SKM-1 treated with dmso at 0.1 percent for 144 hours (cell line): Measurements from ENCODE around the gene C1D.
"Not testable (repeated sequence)": the region's sequence is repeated elsewhere in the genome, so short reads cannot be mapped to it uniquely, and the experiment has no call there.

ENCODE experiments used
- DNase-seq: peaks from one replicate; lab custom pipeline; 2025; ENCODE audit not compliant: unreplicated experiment; lab: John Stamatoyannopoulos, UW

The C1D gene

DNA sequence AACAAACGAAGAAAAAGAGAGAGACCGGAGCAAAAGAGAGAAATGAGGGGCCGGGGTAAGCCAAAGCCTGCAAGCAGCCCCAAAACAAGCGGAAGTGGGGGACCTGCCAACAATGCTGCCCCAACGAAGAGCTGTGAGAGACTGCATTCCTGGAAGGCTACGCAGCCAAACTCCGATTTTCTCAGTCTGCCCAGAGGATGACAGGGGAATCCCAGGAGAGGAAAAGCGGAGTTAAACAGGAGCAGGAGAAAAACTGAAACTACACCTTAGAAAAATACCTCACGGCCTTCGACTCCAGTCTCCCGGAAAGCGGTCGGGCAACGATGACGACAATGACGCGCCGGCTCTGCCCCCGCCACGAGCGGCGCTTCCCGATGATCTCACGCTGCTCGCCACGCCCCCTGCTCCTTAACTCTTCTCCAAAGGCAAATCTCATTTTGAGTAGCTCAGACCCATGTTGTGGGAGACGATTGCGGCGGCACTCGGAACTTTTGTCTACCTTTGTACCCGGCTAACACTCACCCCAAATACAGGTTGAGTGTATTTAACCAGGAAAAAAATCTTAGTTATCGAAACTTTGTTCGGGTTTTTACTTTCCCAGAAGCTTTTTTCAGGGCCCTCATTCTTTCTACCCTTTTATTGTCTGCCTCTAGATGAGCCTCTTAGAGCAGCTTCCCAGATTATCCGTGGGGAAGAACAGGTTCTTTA, at the start of gene C1D:
Gene C1D (minus strand): TSS at position 325 of the 708 bp plus-strand sequence. CDS start 15,694 bp downstream, outside the sequence.
- peak; percentile 83 for DNase-seq

DNA sequence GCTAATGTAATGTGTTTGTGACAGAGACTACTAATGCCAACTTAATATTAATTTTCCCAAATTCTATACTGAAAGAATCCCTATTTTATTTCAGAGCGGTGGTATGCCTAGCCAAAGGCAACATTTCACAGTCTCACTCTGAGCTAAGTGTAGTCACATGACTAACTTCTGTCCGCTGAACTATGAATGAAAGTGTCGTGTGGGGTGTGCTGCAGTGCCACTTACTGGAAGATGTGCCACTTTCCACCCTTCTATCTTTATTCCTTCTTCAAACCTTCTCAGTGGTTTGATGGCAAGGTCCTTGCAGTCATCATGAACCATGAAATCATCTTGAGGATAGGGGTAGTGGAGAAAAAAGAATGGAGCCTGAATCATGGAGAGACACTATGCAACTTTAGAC, 47.3 kb upstream of the C1D start:
- no peak for DNase-seq

DNA sequence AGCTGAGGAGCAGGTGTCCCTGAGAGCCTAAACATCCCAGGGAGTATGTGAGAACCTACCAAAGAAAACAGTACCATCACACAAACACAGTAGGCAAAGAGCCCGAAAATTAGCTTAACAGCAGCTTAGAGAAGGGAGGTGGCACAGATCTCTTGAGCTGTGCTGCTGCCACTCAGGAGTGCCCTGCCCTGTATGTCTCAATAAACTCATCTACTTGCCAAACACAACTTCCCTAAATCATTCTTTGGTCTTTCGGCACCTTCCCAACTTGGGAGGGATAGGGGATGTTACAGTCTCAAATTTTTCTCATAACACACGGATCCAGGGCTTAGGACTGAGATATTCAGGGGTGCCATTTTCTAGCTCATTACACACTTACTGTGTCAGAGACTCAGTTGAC, 45.3 kb upstream of the C1D start:
- peak; percentile 64 for DNase-seq

GRCh38 chr2:68107475-68107874, 44.7 kb upstream of the C1D start:
- DNase-seq: no peak

DNA sequence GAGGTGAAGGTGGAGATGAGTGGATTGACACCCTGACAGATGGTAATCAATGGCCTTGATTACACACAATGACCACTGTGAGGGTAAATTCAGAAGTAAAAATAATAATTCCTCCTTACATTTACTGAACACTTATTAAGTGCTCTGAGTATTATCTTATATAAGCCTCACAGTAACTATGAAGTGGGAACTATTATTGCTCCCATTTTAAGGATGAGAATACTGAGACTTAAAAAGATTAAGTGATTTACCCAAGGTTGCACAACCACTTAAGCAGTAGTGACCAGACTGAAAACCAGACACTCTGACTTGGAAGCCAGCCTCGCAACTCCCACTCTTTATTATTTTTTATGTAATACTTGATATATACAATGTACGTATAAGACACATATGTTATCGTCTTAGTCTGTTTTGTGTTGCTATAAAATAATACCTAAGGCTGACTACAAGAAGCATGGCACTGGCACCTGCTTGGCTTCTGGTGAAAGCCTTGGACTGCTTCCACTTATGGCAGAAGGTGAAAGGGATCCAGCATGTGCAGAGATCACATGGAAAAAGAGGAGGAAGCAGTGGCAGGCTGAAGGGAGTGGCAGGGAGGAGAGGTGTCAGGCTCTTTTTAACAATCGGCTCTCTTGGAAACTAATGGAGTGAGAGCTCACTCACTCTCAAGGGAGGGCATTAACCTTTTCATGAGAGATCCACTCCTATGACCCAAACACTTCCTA, 41.5 kb upstream of the C1D start:
- no peak for DNase-seq

- DNase-seq: no peak
Measured at GRCh38 chr2:68103709-68104055, 40.9 kb upstream of the C1D start.

DNA sequence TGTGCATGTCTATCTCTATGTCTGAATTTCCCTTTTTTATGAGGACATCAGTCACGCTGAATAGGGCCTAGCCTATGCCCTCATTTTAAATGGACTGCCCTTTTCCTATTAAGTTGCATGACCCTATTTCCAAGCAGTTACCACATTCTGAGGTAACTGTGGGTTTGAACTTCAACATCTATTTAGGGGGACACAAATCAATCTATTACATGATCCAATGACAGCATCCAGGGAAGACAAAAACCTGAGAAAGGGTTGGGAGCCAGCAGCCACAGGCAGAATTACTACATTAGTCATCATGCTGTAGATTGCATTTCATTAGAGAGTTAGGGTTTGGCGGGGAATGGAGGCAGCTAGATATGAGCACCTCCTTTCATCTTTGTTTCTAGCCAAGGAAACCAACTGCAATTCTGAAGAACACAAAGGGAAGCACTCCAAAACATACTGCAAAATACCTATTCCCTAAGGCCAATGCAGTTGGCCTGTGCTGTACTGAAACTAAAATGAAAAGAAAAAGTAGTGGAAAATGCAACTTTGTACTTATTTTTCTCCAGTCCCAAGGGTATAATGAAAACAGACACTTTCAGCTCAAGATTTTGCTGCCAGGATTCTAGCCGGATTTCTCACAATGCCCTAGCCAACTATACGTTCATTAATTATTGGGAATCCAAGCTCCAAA, 40.4 kb upstream of the C1D start:
- DNase-seq: no peak

GRCh38 chr2:68100189-68100588, 37.4 kb upstream of the C1D start:
- no peak for DNase-seq

DNA sequence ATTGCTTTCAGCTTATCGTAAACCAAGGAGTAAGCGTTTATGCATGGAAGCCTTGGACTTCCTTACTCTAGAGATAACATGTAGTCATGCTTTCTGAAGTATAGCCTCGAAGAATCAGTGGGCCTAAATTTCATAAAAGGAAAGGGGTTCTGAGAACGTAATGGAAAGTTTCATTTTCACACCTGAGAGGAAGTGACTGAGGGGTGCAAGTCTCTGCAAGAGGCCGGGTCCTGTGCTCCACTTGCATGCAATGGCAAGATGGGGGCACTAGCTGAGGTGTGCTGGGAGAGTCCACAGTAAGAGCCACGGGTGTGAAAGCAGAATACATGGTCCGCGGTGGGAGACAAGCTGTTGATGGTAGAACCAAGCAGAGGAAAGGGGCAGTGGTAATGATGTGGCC, 36.5 kb upstream of the C1D start:
- no peak for DNase-seq

DNA sequence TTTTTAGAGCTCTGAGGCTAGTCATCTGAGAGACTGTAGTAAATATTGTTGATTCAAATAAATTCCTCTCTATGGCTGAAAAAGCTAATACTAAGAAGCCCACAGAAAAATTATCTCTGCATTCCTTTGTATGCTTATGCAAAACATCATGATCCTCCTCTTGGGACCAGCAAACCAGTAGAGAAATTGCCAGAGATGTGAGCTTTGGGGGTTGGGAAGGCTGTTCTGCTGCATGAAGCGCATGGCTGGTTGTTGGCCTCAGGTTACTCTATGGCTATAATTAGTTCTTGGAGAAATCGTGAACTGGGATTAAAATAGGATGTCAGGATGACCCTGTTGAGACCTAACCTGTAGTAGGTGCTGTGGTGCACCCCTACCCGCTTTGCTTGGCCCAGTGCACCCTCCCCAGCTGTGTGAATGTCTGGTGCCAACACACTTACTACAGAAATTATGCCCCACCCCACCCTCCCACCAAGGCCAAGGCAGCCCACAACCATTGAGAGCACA, 35.5 kb upstream of the C1D start:
- no peak for DNase-seq

- DNase-seq: no peak
Measured at GRCh38 chr2:68094111-68094510, 31.3 kb upstream of the C1D start.

DNA sequence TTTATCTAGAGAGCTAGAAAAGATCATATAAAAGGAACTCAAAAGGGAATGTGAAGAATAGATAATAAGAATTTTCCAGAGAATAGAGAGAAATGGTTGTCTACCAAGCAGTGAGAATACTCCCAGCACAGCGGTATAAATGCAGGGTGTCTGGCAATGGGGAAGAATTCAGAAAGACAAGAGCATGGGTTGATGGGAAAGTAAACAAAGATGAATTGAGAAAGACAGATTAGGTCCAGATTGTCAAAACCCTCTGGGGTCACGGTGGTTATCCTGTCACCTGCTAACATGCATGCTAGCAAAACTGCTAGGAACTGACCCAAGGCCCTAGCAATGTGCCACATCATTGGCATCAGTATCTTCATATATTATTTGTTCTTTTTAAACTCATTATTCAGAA, 30.8 kb upstream of the C1D start:
- DNase-seq: no peak

DNA sequence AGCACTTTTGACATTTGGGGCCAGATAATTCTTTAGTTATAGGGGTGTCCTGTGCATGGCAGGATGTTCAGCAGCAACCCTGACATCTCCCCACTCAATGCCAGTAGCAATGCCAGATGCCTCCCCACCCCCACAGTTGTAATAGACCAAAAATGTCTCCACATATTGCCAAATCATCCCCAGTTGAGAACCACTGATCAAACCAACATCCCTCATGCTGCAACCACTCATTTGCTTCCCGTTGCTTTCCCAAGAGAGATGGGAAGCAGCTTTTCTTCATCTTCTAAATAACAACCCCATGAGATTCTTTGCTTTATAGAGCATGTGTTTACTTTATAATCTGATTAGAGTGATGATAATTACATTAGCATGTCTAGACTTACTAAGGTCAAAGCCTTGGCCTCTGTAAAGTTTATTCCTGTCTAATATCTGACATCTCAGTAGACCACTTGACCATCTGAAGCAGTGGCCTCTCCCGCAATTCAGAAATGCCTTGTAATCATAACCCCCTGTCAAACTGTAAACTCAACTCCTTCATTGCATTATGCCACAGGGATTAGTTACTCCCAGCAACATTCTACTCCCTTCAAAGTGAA, 28.7 kb upstream of the C1D start:
- no peak for DNase-seq

- DNase-seq: no peak
Measured at GRCh38 chr2:68089961-68090360, 27.2 kb upstream of the C1D start.

DNA sequence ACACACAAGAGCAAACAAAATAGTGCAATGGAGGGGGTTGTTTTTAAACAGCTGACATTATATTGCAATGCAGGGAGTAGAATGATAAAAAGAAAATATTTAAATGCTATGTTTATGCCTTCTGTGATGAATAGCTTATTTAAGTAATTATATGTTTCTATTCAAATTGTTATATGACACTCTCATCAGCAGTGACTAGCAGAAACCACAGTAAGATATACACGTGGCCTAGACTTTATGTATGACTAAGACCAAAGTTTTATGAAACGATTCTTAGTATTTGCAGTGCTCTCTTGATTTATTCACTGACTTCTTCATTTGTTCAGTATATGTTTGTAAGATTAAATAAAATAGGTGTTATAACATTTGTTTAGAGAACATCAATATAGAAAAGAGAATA, 26.1 kb upstream of the C1D start:
- DNase-seq: no peak

GRCh38 chr2:68086166-68086565, 23.4 kb upstream of the C1D start:
- no peak for DNase-seq

DNA sequence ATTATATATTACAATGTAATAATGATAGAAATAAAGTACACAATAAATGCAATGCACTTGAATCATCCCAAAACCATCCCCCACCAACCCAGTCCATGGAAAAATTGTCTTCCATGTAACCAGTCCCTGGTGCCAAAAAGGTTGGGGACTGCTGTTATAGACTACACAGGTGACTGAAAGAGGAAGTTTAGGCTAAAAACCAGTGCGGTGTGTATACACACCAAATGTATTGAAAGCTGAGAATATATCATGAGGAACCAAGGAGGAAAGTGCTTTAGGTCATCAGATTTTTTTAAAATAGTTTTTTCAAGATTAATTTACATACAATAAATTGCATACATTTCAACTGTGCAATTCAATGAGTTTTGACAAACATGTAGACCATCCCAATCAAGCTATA, 20.5 kb upstream of the C1D start:
- no peak for DNase-seq

- DNase-seq: no peak
Measured at GRCh38 chr2:68074050-68074449, 11.2 kb upstream of the C1D start.

GRCh38 chr2:68063797-68064646, 1.2 kb upstream of the C1D start:
- DNase-seq: not testable (repeated sequence)

GRCh38 chr2:68060652-68061051, 2.2 kb downstream of the C1D start:
- no peak for DNase-seq
